Neural cell (in vitro differentiated cells): Measurements from ENCODE around the gene MACROH2A1.

Experiments
- CTCF ChIP-seq: fragments of 450-650 bp; IDR thresholded peaks from 2 replicates; pipeline ENCODE4 v1.5.1; 2014; ENCODE audit warnings: antibody characterized with exemption, mild to moderate bottlenecking, moderate library complexity; ENCODE audit not compliant: poor library complexity, severe bottlenecking
- EP300 ChIP-seq: fragments of 450-650 bp; conservative IDR thresholded peaks from 2 replicates; pipeline ENCODE4 v1.6.1; 2014; ENCODE audit warnings: antibody characterized with exemption, mild to moderate bottlenecking, moderate library complexity; ENCODE audit not compliant: poor library complexity, severe bottlenecking
- EZH2 ChIP-seq: fragments of 200-600, 300-800 bp; shearing (Covaris generic), sonication (generic); IDR thresholded peaks from 2 replicates; pipeline ENCODE4 v1.6.1; 2014; ENCODE audit warnings: antibody characterized with exemption, low read length, borderline replicate concordance, mild to moderate bottlenecking; ENCODE audit not compliant: insufficient read depth, poor library complexity, severe bottlenecking
- POLR2AphosphoS5 ChIP-seq: IDR thresholded peaks from 2 replicates; pipeline ENCODE4 v1.6.1; 2012
- TAF1 ChIP-seq: IDR thresholded peaks from 2 replicates; pipeline ENCODE4 v1.6.1; 2012; ENCODE audit warnings: low read depth

GRCh38 chr5:135386886-135387628 lies 12.0 kb downstream of the MACROH2A1 start:
- TF ChIP-seq CTCF (no peak), POLR2AphosphoS5 (no peak), EP300 (no peak), TAF1 (no peak), EZH2 (no peak)
